Endothelial cell of umbilical vein (primary cell): ENCODE measurements around the gene GRIN2D. TPM values are rescaled to one million over a fixed set of nuclear protein-coding genes. Genes with fewer than 3 reads are reported as not detected.

Source experiments
- BruUV-seq: library from RNA; stranded (reverse); fragments of 400-500 nt; replicated peaks from 2 replicates; lab custom pipeline; 2021; lab: Mats Ljungman, UMichigan
- CTCF ChIA-PET: fragments of 300-600, 350-600 bp; sonication (Branson Sonifier 250); formaldehyde crosslinking; loops from one replicate; lab custom pipeline; 2021; ENCODE audit warnings: antibody characterized with exemption, inconsistent platforms; lab: Charles Lee
- POLR2A ChIA-PET: fragments of 300-600, 350-600 bp; sonication (Branson Sonifier 250); formaldehyde crosslinking; loops from one replicate; lab custom pipeline; 2021; ENCODE audit warnings: antibody characterized with exemption, inconsistent platforms; lab: Charles Lee
- DNase-seq: peaks from one replicate; pipeline ENCODE4 v3.0.0-alpha.2; 2011; ENCODE audit warnings: low read depth, low spot score
- FAIRE-seq: peaks from 2 replicates; lab custom pipeline; 2011; peaks lifted over from hg19 to GRCh38; lab: Jason Lieb, UNC
- H2AFZ ChIP-seq: 2 replicates; pipeline ENCODE4 v1.6.0; 2012; ENCODE audit warnings: low read depth, low read length, control low read depth, inconsistent platforms
- H3K27ac ChIP-seq: 2 replicates; pipeline ENCODE4 v1.5.1; 2011; ENCODE audit warnings: low read depth, mild to moderate bottlenecking, control low read depth, low read length, moderate library complexity; ENCODE audit not compliant: insufficient read depth
- H3K27me3 ChIP-seq, 2 experiments: 2 replicates each; pipeline versions ENCODE4 v1.6.0 to v1.6.1; 2011; ENCODE audit warnings: low read length in 2 of 2, mixed read lengths in 1 of 2; ENCODE audit not compliant: control insufficient read depth in 2 of 2, insufficient read depth in 2 of 2
- H3K36me3 ChIP-seq, 2 experiments: 2 replicates in 1 of 2; 3 replicates in 1 of 2; pipeline ENCODE4 v1.5.1; 2011; ENCODE audit warnings: low read length in 2 of 2, mild to moderate bottlenecking in 1 of 2, moderate library complexity in 1 of 2; ENCODE audit not compliant: control insufficient read depth in 2 of 2, insufficient read depth in 2 of 2; ENCODE audit errors: extremely low read depth in 1 of 2
- H3K4me1 ChIP-seq: 3 replicates; pipeline ENCODE4 v1.5.1; 2011; ENCODE audit warnings: mild to moderate bottlenecking, low read length; ENCODE audit not compliant: control insufficient read depth, insufficient read depth; ENCODE audit errors: extremely low read depth
- H3K4me2 ChIP-seq: 2 replicates; pipeline ENCODE4 v1.6.1; 2011; ENCODE audit warnings: low read length, control low read depth, mixed read lengths; ENCODE audit not compliant: insufficient read depth
- H3K4me3 ChIP-seq, 3 experiments: fragments of 200-600 bp in 1 of 3; sonication (generic), shearing (Covaris generic) in 1 of 3; replicated peaks in 1 of 3; 2 replicates each; pipeline ENCODE4 v1.5.1; 2011 to 2016; ENCODE audit warnings: control low read depth in 3 of 3, low read length in 3 of 3, mild to moderate bottlenecking in 2 of 3, inconsistent platforms in 1 of 3, low read depth in 1 of 3, moderate library complexity in 1 of 3; ENCODE audit not compliant: insufficient read depth in 1 of 3
- H3K79me2 ChIP-seq: 2 replicates; pipeline ENCODE4 v1.6.0; 2012; ENCODE audit warnings: low read length, inconsistent platforms; ENCODE audit not compliant: control insufficient read depth, insufficient read depth
- H3K9ac ChIP-seq: replicated peaks from 2 replicates; pipeline ENCODE3; 2011; ENCODE audit warnings: low read length, control low read depth; ENCODE audit not compliant: insufficient read depth; ENCODE audit errors: extremely low read depth
- H3K9me1 ChIP-seq: replicated peaks from 3 replicates; pipeline ENCODE4 v1.6.0; 2011; ENCODE audit warnings: mild to moderate bottlenecking, low read length; ENCODE audit not compliant: control insufficient read depth, insufficient read depth; ENCODE audit errors: extremely low read depth
- H3K9me3 ChIP-seq: replicated peaks from 2 replicates; pipeline ENCODE4 v1.5.1; 2012; ENCODE audit warnings: low read length, inconsistent platforms; ENCODE audit not compliant: control insufficient read depth, insufficient read depth
- H4K20me1 ChIP-seq: replicated peaks from 2 replicates; pipeline ENCODE3; 2011; ENCODE audit warnings: mild to moderate bottlenecking, low read length; ENCODE audit not compliant: control insufficient read depth, insufficient read depth; ENCODE audit errors: extremely low read depth
- CTCF ChIP-seq, 2 donors: IDR thresholded peaks; 1 replicate in 1 of 2; 2 replicates in 1 of 2; pipeline ENCODE4 v1.5.1; 2011; ENCODE audit warnings: low read length in 2 of 2, mild to moderate bottlenecking in 2 of 2, moderate library complexity in 2 of 2, control low read depth in 1 of 2, inconsistent platforms in 1 of 2, low read depth in 1 of 2; ENCODE audit not compliant: insufficient read depth in 1 of 2; ENCODE audit errors: extremely low read depth in 1 of 2
- EZH2 ChIP-seq: IDR thresholded peaks from 2 replicates; pipeline ENCODE4 v1.6.1; 2012; ENCODE audit warnings: borderline replicate concordance, low read depth, mild to moderate bottlenecking, moderate library complexity, low read length, inconsistent platforms; ENCODE audit not compliant: severe bottlenecking
- FOS ChIP-seq: IDR thresholded peaks from 2 replicates; pipeline ENCODE4 v1.6.1; 2011; ENCODE audit warnings: mild to moderate bottlenecking, low read length, moderate library complexity, borderline replicate concordance; ENCODE audit not compliant: insufficient read depth
- GATA2 ChIP-seq: IDR thresholded peaks from 2 replicates; pipeline ENCODE4 v1.7.0; 2011; ENCODE audit warnings: low read depth, mild to moderate bottlenecking, moderate library complexity, mixed read lengths, low read length; ENCODE audit not compliant: insufficient read length, insufficient read depth
- JUN ChIP-seq: IDR thresholded peaks from 2 replicates; pipeline ENCODE4 v1.6.1; 2011; ENCODE audit warnings: borderline replicate concordance, low read depth; ENCODE audit not compliant: insufficient read length, insufficient read depth
- MAX ChIP-seq: IDR thresholded peaks from 2 replicates; pipeline ENCODE4 v1.6.1; 2011; ENCODE audit not compliant: insufficient read depth, insufficient read length
- MYC ChIP-seq: IDR thresholded peaks from one replicate; pipeline ENCODE4 v1.6.1; 2011; ENCODE audit warnings: mild to moderate bottlenecking, low read depth, low read length
- POLR2A ChIP-seq: IDR thresholded peaks from 2 replicates; pipeline ENCODE4 v1.6.1; 2012; ENCODE audit warnings: low read depth, mild to moderate bottlenecking, control low read depth, low read length
- POLR2AphosphoS5 ChIP-seq: IDR thresholded peaks from 2 replicates; pipeline ENCODE4 v1.6.1; 2012; ENCODE audit warnings: low read depth, mild to moderate bottlenecking, control low read depth, low read length, moderate library complexity; ENCODE audit not compliant: insufficient read depth
- dilution Hi-C: fragments of 300-500 bp; cut with MboI; formaldehyde crosslinking; loops from one replicate; pipeline ENCODE4 v1.15.0; 2019; ENCODE audit warnings: low sequenced_read_pairs; ENCODE audit not compliant: extremely low pct_ligation_motif_present
- intact Hi-C: fragments of 100-400 bp; cut with micrococcal nuclease; formaldehyde crosslinking; loops from one replicate; pipeline ENCODE4 v1.10.0; 2022
- polyA plus RNA-seq, 4 experiments: library from polyadenylated mRNA; depleted of rRNA in 3 of 4; stranded (reverse) in 3 of 4; unstranded in 1 of 4; fragments of >200 nt; gene quantifications; 2 replicates each; pipeline versions ENCODE4 v1.2.1 to v1.2.3, GENCODE V29; 2011 to 2012; ENCODE audit warnings: missing spikeins in 1 of 4
- total RNA-seq: library from RNA; stranded (reverse); gene quantifications from 2 replicates; pipeline ENCODE4 v1.2.3, GENCODE V29; 2021

The GRIN2D gene
- total and polyA plus RNA-seq, 2 donors (not counting 3 experiments of a cell fraction or from before 2014, with no cell fraction given): 0.59 to 2.1 TPM

- Histone ChIP-seq H3K4me2 (no peak overlapping the region), H3K79me2 (no peaks in the 10 kb centered on the region), H4K20me1 (no peaks in the 10 kb centered on the region), H3K4me1 (peaks cover 6% of the 10 kb centered on the region), H3K27me3 (no peaks in the 10 kb centered on the region), H3K4me3 (no peak overlapping the region), H3K27ac (no peak overlapping the region), H3K9me1 (no peaks in the 10 kb centered on the region), H3K9ac (no peak overlapping the region), H3K9me3 (no peaks in the 10 kb centered on the region), H3K36me3 (no peaks in the 10 kb centered on the region), H2AFZ (no peak overlapping the region)
- dilution Hi-C loops (no loop called here), intact Hi-C loops (no loop called here)
- no TSS peak for BruUV-seq
- TF ChIP-seq JUN: no peak
- TF ChIP-seq CTCF (IDR thresholded peaks at IDR 0.05; ENCODE audit: extremely low read depth in 1 of 2, insufficient read depth in 1 of 2, low read depth in 1 of 2, low read length in 2 of 2): no peak
- no peak for TF ChIP-seq EZH2
- no peak for TF ChIP-seq POLR2AphosphoS5
- TF ChIP-seq MYC: no peak
- TF ChIP-seq GATA2: no peak
- no peak for TF ChIP-seq MAX
- TF ChIP-seq POLR2A: no peak
- TF ChIP-seq FOS: no peak
- DNase-seq (no peak), FAIRE-seq (no peak)
- ChIA-PET POLR2A (no interaction called here), CTCF (interaction anchor here (1.0 to 2.7 kb wide), 3 partner anchors 13 to 28 kb away, joined by 3 to 8 read pairs (median 4); partner anchors contain the start of gene KDELR1)
These were observed 24.0 kb downstream of the GRIN2D start for GRCh38 chr19:48417421-48417820.
